ENCODE results near the gene TM2D3.

The TM2D3 gene

DNA sequence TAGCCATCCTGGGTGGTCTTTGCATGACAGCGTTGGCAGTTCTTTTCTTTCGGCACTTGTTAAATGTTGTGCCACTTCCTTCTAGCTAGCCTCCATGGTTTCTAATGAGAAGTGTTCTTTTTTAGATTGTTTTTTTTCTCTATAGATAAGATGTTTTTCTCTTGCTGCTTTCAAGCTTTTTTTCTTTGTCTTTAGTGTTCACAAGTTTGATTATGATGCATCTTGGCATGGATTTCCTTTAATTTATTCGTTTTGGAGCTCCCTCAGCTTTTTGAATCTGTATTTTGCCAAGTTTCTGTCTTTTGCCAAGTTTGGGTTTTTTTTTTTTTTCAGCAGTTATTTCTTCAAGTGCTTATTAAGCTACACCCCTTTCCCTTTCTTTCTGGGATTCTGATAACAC lies 53.1 kb downstream of the TM2D3 start:
- no peak for DNase-seq

DNA sequence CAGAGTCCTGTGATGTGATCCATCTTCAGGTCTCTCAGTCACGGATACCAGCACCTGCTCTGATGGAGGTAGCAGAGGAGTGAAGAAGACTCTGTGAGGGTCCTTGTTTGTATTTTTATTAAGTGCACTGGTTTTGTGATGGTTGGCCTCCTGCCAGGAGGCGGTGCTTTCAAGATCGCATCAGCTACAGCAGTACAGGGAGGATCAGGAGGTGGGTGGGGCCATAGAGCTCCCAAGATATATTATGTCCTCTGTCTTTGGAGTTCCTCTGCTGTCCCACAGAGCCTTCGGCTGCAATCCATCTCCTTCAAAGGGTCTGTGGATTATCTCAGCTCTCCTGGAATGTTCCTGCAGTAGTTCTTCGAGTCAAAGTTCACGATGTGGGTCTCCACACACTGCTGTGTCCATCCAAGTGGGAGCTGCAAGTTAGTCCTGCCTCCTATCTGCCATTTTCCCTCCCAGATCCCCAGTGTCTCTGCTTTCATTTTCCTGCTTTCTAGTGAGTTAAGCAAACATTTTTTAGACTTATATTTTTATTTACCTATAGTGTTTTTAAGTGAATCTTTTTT lies 54.7 kb downstream of the TM2D3 start:
- no peak for DNase-seq

DNA sequence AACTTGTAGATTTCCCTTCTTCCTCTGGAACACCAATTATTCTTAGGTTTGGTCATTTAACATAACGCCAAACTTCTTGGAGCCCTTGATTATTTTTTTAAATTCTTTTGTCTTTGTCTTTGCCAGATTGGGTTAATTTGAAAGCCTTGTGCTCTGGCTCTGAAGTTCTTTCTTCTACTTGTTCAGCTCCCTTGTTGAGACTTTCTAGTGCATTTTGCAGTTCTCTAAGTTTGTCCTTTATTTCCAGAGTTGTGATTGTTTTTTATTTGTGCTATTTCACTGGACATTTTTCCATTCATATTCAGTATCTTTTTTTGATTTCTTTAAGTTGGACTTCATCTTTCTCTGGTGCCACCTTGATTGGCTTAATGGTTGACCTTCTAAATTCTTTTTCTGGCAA lies 55.5 kb downstream of the TM2D3 start:
- no peak for DNase-seq
